CD4-positive, alpha-beta T cell treated with Interleukin-12 subunit alpha and Interleukin-12 subunit beta, for 1 hour (primary cell): Measurements from ENCODE around the gene FABP1.

Source experiments
- DNase-seq: peaks from one replicate; pipeline ENCODE4 v3.0.0-alpha.2; 2020

The FABP1 gene

GRCh38 chr2:88127888-88128653 is at the start of gene FABP1:
TSS of gene FABP1 (minus strand) at chr2:88128062. CDS start at chr2:88128017, 45 bp downstream.
- DNase-seq, result no peak

DNA sequence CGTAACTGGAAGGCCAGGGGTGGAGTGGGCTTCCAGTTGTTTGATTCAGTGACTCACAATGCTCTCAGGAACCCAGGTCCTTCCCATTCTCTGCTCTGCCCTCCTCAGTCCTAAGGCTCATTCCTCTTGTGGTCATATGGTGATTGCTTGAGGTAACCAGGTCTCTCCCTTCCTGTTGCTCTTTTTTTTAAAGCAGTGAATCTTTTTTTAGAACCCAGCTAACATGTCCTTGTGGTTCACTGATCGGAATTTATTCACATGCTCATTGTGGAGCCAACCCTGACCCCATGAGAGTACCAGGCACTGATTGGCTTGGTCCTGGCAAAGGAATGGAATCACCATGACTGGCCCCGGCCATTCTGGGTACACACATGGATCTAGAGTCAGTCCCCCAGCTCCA is 49.7 kb upstream of the FABP1 start:
- no peak for DNase-seq

- DNase-seq, result no peak
Measured at GRCh38 chr2:88176352-88176984, 48.6 kb upstream of the FABP1 start.

DNA sequence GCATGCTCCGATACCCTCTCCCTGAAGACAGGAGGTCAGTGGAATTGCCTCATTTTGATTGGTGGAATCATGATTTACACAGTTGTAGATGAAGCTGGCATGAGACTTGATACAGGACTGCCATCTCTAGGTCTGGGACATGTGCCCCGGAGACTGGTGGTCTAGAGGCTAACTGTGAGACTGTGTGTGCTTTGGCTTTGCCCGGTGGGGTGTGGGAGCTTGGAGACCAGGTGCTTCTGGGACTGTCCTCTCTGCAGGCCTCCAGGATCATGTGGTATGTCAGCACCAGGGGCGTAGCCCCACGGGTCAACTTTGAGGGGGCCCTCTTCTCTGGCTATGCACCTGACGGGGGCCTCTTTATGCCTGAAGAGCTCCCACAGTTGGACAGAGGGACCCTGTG is 45.0 kb upstream of the FABP1 start:
- no peak for DNase-seq

DNA sequence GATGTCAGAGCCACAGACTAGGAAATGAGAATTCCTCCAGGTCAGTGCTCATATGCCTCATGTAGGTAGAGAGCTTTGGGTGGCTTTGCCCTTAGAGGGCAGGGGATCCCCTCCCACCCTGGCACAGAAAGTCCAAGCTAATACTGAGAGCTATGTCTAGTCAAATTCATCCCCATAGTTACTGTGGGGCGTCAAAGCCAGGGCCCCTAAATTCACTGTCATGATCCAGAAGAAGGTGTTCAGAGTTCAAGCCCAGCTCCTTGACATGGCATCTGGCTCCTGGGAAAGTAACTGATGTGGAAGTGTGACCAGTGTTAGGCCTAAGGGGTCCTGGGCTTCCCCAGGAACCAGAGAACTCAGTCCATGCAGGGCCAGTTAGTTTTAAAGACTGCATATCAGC is 44.1 kb upstream of the FABP1 start:
- no peak for DNase-seq

- no peak for DNase-seq
Measured at GRCh38 chr2:88170472-88170892, 42.6 kb upstream of the FABP1 start.

DNA sequence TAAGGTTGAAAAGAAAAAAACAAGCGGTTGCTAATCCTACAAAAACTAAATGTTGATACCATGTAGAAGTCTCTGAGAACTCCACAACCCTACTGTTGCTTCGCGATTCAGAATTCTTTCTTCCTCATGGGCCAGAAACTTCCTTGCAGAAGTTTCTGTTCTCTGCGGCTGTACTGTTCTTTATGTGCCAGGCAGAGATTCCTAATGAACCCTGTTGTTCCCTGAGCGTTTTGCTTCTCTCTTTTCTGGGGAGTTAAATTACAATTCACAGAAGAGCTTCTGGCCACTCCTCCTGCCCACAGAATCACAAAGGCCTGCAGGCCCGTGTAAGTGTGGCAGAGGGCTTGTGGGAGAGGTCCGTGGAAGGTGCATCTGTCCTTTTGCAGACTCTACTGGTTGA is 40.5 kb upstream of the FABP1 start:
- no peak for DNase-seq

GRCh38 chr2:88167740-88168139 is 39.9 kb upstream of the FABP1 start:
- DNase-seq, result no peak

DNA sequence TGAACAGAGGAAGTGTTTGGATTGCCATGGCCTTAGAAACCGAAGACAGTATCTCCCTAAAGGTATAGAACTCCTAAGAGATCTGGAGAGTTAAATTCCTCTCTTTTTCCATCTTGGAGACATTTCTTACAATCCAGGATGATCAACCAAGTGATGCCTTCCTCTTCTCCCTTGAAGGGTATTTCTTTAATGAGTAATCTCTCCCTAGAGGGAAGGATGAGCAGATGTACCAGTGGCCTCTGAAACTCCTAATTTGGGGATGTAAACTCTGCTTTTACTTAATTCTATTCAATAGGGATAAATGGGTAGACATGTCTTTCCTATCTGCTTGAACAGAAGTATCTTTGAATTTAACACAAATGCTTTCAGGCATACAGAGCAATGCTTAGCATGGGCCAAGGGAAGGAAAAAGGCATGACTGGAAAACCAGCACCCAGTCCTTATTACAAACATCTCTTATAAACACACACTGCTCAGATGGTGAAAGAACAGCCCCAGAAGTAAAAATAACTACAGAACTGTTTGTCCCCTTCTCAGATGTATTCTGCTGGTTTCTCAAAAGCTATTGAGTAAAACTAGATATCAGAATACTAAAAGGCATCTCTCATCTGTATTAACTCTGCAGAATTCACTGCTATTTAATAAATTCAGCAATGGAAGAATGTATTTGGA is 37.6 kb upstream of the FABP1 start:
- DNase-seq, result no peak

DNA sequence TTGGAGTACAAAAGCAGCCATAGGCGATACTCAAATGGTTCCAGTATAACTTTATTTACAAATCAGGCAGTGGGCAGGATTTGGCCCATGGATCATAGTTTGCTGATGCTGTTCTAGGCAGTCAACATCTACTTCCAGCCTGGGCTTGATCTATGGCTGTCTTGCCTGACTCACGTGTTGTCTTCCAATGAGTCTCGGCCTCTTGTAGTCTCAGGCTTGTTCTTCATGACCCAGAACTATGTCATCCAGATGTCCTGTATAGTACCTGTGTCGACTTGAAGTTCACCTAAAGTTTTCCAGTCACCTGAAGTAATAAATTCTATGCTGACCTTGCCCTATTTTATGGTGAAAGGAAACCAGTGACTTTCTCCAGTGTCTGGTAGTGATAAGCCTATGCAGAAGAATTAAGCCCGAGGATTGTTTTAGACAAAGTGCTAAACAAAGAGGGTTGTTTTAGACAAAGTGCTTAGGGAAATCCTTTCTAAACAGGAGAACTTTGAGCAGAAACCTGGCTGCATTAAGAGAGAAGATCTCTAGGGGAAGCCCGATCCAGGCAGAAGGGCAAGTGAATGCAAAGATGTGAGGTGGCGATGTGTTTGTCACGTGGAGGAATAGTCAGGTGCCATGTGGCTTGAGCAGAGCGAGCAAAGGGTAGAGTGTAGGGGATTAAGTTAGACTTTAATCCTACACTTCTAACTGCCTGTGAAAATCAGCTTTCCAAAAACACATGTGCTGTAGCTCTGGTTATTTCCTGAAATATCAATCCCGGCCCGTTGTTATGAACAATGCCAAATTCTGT is 33.8 kb upstream of the FABP1 start:
- DNase-seq, result no peak

DNA sequence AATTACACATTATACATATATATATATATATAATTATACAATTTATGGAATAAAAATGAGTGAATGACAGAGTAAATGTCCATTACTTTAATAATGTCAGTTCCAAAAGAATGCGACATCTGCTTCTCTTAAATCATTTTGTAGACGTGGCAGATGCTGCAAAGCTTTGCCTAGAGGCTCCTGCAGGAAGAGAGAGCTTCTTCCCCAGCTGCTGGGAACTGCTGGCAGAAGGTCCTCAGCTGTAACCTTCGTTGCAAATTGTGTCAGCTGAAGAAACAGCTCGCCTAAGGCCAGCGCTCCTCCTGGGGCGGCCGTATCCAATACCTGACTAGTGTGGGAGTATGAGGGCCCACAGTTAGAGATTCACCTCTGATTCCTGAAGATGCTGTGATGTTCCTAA is 32.7 kb upstream of the FABP1 start:
- no peak for DNase-seq

- peak; percentile 62 for DNase-seq
Measured at GRCh38 chr2:88159955-88160415, 32.1 kb upstream of the FABP1 start.

- no peak for DNase-seq
Measured at GRCh38 chr2:88159481-88159880, 31.6 kb upstream of the FABP1 start.

DNA sequence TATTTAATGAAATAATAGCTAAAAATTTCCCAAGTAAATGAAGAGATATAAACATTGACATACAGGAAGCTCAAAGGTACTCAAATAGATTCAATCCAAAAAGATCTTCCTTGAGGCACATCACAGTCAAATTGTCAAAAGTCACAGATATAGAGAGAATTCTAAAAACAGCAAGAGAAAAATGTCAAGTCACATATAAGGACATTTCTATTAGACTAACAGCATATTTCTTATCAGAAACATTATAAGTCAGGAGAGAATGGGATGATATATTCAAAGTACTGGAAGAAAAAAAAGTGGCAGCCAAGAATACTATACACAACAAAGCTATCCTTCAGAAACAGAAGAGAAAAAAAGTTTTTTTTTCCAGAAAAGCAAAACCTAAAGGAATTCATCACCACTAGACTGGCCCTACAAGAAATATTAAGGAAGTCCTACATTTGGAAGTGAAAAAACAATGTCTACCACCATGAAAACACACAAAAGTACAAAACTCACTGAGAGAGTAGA is 21.1 kb upstream of the FABP1 start:
- DNase-seq, result no peak

DNA sequence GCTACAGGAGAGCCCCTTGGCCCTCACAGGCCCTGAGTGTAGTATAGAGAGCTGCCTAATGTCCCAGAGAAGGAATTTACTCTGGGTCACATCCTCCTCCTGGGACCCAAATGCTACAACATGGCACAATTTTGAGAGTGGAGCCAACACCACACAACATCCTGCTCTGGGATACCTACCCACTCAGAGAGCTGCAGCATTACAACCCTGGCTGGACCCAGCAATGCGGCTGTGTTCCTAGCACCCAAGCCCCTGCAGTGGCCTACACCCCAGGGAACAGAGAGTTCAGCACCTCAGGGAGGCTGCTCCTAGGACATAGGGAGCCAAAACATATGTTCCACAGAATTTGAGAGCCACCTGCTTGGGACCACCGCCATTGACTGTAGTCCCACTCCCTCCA is 19.3 kb upstream of the FABP1 start:
- no peak for DNase-seq

DNA sequence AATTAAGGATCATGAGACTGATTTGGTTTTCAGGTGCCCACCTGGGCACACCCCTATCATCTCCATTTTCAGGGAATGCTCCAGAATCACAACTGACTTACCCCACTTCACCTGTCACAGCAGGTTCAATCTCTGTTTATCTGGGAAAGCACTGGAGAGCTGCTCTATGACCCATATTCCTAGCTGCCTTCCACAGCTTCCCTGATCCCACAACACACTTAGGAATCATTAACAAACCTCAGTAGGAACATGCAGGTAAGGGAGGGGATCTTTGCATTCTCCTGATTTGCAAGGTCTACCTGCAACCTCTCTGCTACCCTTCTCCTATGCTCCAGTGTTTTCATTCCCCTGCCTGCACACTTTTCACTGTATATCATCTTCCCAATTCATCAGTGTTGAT is 18.7 kb upstream of the FABP1 start:
- DNase-seq, result no peak

DNA sequence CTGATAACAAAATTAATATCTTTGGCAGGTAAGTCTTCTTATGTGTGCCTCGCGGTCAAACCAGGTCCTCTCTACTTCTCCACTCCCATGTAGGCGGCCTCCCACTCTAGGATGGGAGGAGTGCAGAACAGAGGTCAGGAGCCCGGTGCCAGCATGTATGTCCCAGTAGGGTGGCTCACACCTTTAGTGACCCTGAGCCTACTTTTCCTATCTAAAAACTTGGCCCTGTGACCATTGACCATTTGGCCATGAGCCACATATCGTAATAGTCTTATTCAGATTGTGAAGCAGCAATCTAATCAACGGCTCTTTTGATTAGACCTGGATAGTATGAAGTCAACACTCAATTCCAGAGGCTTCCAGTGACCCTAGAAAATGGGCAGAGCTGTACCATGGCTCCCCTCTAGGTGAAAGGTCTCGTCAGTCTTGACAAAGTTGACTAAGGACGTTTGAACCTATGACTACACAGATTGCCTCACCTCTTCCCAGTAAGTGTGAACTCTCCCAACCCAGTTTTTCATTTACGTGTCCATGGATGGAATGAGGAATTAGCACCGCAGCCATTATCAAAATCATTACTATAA is 17.1 kb upstream of the FABP1 start:
- no peak for DNase-seq

DNA sequence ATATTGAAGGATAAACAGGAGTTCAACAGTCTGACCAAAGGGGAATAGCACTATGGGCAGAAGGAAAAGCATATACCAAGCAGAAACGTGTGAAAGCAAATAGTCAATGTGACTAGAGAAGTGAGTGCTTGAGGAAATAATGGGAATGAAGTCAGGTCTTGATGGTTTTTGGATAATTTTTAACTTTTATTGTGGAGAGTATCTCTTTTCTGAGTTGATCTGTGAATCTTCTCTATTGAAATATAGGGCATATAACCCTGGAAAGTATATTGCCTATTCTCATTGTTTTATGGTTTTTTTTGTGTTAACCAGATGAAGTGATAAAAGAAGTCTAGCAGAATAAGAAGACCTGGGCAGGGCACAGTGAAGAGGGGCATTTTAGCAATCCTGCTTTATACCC is 16.4 kb upstream of the FABP1 start:
- no peak for DNase-seq

GRCh38 chr2:88141952-88142351 is 14.1 kb upstream of the FABP1 start:
- DNase-seq, result no peak

GRCh38 chr2:88139804-88140203 is 11.9 kb upstream of the FABP1 start:
- no peak for DNase-seq

- DNase-seq, result no peak
Measured at GRCh38 chr2:88139203-88139702, 11.4 kb upstream of the FABP1 start.

DNA sequence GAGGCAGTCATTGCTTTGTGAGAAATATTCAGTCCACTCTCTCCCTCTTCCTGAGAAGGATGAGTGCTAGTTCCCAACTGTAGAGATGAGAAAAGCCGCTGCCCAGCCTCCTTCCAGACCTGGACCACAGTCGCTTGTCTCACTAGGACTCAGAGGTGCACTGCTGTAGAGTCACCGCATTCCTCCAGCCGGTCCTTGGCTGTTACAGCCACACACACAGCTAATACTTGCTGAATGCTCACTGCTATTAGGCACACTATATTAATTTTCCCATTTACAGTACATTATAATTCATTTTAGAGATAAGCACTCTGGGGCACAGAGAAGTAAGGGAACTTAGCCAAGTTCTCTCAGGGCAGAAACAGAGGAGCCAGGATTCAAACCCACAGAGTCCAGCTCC is 10.0 kb upstream of the FABP1 start:
- DNase-seq, result no peak
